Activated CD4-positive, alpha-beta T cell treated with anti-CD3 and anti-CD28 coated beads, Interleukin-2, amount 50 U/mL, for 48 hours (primary cell): ENCODE data around the gene CACNA2D2.

Experiments used
- DNase-seq, 2 experiments: peaks; one replicate each; pipeline ENCODE4 v3.0.0-alpha.2; 2020

Gene CACNA2D2

DNA sequence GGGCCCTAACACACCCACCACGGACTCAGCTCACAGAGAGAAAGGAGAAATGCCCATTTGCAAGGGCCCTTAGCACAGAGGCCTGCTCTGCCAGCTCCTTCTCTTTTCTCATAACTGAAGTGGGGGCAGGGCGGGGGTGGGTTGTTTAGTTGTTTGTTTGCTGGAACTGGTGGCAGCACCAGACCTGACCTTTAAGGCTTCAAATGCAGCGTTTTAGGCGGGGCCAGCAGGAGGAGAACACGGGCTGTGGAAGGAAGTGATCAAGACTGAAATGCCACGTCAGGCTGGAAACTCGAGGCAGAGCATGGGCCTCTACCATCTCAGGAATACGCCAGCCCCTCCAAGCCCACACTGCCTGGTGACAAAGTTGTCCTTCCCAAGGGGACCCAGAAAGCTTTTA, 9.3 kb downstream of the CACNA2D2 start:
- DNase-seq = no peak

DNA sequence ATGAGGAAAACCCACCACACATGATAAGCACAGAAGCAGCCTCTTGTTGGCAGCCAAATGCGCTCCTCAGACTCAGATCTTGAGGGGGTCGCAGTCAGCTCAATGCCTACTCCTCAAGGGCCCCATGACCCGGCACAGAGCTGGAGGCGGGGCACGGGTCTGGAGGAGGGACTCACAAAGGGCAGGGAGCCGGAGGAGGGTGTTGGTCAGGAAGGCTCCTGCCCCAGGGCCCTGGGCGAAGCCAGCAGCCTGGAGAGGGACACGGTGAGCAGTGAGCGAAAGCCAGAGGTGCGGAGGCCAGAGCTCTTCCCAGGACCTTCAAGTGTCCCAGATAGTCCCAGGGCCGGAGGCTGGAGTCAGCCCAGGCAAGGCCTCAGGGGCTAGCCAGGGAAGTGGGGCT, 9.8 kb downstream of the CACNA2D2 start:
- no peak for DNase-seq

DNA sequence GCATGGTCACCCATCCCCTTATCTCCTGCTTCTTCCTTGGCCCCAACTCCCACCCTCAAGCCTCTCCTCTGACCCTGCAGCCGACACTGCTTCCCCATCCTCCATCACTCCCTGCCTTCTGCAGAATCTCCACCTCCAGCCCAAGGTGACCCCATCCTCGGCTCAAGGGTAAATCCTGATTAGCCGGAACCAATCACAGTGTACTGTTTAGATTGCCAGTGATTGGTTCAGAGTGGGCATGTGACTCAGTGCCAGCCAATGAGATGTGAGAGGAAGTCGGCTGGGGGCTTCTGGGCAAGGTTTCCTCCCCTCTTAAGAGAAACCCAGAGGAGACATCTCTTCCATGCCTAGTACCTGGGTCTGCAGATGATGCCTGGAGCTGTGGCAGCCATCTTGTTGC, 10.3 kb downstream of the CACNA2D2 start:
- DNase-seq = no peak

DNA sequence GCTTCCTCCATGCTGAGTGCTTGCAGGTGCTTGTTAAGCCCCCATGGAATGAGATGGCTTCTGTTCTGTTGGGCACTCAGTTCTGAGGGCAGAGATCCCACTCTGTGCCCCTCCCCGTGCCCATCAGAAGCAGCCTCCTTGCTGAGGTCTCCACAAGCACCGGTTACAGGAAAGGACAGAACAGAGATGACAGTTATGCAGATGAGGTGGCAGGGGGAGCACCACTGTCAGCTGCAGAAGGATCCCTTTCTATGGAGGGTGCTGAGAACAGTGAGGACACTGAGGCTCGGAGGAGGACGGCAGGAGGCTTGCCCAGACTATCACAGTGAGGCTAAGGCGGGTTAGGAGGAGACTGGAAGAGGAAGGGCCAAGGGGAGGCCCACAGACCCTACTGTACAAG, 12.4 kb downstream of the CACNA2D2 start:
- DNase-seq = no peak

DNA sequence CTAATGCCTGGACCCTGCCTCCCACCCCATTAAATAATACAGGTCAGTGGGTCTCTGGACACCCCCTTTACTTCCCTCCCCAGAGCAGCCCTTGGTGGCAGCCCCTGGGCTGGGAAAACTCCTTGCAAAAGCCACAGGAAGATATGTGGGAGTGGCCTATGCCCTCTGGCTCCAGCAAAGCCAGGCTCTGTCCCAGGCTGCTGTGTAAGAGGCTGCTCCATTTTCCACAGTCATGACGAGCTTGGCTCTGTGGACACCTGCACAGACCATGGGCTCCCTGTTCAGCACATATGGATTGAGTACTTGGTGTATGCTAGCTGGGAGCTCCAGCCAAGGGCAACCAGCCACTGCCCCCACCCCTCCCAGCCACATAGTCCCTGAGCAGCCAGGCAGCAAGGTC, 13.0 kb downstream of the CACNA2D2 start:
- DNase-seq = no peak

DNA sequence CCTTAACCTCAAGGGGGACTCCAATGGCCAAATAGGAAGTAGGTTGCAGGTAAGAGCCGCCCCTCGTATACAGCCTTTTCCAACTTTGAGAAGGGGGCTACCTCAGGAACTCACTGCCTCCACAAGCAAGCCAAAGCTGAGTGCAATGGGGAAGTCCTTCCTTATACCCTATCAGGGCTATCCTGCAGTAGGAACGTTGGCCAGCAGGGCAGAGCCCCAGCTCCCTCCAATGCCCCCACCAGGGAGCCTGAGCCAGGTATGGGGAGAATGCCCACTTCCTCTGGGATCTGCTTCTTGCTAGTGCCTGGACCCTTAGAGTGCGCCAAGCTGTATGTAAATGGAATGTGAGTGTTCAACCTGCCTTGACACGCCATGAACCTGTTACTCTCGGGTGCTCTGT, 16.3 kb downstream of the CACNA2D2 start:
- DNase-seq = no peak

DNA sequence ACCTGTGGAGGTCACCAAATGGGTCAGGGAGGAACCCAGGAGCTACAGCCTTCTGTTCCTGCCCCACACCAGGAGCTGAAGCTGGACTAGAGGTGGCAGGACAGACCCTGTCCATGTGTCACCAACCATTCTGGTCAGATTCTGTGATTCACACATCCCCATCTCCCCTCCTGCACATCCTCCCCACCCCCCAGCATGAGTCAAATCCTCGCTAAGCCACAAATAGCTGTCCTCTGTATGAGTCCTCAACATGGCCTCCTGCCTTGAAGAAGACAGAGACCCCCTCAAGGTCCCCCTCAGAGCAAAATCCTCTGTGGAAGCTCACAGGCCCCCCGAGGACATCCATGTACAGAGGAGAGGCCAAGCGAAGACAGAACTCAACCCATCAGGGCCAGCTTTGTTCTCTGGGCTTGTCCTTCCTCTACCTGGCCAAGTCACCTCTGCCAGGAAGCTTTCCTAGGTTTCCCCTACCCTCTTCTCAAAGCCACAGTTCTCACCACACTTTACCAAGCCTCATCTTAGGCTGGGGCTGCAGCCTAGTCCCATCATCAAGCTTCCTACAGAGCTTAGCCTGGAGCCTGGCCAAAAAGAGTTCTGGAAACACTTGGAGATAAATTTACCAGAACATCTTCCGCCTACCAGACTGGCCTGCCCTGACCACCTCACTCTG, 17.1 kb downstream of the CACNA2D2 start:
- no peak for DNase-seq

DNA sequence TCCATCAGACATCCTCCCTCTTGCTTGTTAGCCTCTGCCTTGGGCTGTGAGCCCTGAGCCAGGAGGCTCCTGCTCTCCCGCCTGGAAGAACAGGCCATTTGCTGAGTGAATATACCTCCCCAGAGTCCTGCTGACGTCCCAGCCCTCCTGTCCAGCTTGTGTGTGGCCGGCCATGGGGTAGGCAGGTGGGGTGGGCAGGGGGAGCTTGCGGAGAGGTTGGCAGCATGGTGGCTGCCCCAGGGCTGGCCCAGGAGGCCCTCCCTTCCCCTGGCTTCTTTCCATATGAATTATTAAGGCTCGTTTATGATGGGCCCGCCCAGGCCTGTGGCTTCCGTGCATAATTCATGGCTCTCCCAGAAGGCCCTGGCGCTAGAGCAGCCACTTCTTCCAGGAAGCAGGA, 18.7 kb downstream of the CACNA2D2 start:
- DNase-seq = no peak

DNA sequence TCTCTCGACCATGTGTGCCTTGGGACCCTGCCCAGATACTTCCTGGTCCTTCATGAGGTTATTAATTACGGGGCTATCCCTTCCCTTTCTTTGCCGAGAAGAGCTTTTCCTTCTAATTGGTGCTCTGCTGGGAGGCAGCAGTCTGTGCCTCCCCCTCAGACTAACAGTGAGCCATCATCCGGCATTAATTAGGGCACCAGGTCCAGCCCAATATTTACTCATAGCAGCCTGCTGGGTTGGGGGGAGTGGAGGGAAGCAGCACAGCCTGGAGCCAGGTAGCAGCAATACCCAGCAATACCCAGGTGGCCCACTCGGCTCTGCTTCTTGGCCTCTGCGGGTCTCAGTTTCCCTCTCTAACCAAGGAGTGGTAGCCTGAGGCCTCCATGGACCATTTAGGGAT, 20.1 kb downstream of the CACNA2D2 start:
- no peak for DNase-seq

DNA sequence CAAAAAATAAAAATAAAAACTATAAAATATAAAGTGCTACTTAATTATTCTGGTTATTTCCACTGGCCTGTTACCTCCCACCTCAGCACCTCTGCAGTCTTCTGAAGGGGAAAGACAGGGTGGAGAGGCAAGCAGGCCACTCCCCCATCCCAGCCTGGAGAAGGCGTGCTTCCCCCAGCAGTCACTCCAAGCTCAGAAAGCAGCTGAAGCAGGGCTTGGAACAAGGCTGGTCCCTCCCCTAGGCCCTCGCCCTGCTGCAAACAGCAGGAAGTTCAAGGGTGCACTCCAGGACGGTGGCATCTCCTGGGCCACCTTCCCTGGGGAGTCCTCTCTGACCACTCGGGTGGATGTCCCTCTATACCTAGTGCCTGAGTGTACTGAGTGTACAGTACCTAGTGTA, 21.4 kb downstream of the CACNA2D2 start:
- no peak for DNase-seq

DNA sequence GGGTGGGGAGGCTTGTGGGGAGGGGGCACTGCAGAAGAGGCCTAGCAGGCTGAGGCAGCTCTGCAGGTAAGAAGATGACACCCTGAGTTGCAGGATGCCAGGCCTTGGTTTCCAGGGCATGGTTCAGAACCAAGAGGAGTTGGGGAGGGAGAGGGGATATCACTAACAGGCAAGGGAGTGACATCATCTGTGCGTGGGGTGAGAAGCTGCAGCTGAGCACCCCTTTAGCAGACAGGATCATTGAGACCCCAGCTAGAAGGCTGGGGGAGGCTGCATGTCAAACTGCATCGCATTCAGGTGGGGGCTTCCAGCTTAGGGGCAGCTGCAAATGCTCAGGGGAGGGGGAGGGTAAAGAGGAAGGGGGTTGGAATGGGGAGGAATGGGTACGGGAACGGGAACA, 23.0 kb downstream of the CACNA2D2 start:
- no peak for DNase-seq

DNA sequence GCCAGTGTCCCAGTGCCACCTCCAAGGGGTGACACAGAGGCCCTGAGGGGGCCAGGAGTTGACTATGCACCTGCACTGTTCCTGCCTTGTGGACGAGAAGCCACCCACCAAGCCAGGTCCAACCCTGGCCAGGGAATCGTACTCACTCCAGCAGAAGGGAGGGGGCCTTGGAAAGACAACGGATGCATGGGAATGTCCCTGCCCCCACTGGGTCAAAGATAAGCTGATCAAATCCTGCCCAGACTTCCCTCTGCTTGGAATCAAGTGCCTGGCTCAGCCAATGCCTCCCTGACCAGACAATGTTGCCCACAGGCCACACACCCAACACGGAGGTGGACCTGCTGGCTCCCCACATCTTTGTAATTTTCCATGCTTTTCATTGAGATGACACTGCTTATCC, 23.9 kb downstream of the CACNA2D2 start:
- no peak for DNase-seq

DNA sequence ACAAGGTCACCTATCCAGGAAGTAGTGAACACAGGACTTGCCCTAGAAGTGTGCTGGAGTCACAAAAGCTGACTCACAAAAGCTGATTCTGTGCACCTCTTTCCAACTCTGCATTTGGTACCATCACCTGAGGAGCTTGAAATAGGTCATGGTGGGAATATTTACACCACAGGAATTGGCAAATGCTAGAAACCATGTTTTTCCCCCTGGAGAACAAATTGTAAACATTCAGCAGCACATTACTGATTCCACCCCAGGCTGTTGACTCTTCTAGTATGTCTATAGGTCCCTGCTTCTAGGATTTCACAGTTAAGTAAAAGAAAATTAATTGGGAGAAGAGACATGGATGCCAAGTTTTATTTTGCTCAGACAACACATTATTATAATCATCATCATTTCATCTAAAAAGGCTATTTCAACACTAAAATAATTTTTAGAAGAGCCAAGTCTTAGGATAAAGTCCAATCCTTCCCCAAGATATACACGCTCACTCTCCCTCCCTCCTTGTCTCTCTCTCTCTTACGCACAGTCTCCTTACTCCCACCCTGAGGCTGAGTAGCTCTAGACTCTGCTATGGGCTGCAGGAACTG, 24.7 kb downstream of the CACNA2D2 start:
- DNase-seq = no peak

DNA sequence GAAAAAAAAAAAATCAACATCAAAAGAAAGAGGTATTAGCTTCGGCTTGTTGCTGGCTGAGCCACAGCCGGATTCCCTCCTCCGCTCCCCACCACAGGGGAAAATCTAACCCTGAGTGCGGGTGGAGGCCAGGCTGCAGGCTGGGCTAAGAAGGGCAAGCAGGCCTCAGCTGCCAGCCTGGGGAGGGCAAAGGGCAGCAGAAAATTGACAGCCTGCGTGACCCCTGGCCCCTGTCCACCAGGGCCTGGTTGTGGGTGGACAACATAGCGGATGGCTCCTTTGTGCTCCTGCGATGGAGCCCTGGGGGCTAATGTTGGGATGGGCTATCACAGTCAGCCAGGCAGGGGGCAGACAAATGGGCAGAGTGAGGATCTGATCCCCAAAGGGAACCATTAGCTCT, 25.4 kb downstream of the CACNA2D2 start:
- DNase-seq = no peak

DNA sequence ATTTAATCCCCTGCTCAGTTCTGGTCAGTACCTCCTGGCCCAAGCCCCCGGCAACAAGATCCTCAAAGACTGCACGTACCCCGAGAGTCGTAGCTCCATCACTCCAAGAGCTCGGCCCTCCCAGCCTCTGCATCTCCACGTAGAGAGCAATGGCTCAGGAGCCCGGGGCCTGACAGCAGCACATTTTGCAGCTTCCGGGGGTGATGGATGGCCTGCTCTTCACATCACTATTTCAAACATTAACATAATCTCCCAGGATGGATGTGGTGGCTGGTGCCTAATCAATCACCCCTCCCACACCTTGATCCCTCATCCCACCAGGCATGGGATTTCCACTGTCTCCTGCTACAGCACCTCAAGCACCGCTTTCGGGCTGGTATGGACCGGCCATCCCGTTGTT, 28.1 kb downstream of the CACNA2D2 start:
- DNase-seq = no peak

DNA sequence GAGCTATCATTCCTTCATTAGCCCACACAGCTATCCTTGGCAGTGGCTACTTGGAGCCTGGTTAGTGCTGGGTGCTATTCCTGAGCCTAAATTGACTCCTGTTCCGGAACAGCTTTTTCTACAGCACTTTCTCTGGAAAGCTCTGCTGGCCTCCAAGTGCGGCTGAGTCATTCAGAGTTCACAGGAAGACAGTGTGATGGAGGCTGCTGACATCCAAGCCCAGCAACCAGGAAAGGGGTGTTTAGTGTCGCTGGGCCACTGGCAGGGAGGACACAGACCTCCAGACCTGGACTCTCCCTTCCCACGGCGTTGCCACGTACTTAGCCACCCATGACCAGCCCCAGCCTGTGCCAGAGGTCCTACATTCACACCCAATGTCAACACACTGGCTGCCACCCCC, 28.7 kb downstream of the CACNA2D2 start:
- no peak for DNase-seq

DNA sequence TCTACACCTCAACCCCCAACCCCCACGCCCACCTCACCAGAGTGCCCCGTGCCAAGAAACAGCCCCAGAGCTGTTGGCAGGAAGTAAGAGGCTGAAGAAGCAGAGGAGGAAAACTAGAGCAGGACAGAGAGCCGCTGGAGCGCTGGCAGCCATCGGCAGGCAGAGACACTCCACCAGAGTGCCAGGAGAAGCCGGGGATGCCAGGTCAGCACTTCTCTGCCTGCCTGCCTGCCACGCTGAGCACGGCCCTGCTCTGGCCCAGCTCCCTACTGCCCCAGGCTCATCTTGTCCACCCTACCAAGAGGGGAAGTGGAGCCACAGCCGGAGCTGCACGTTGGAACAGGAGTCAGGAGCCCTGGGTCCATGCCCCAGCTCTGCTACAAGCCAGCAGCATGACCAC, 29.7 kb downstream of the CACNA2D2 start:
- no peak for DNase-seq

DNA sequence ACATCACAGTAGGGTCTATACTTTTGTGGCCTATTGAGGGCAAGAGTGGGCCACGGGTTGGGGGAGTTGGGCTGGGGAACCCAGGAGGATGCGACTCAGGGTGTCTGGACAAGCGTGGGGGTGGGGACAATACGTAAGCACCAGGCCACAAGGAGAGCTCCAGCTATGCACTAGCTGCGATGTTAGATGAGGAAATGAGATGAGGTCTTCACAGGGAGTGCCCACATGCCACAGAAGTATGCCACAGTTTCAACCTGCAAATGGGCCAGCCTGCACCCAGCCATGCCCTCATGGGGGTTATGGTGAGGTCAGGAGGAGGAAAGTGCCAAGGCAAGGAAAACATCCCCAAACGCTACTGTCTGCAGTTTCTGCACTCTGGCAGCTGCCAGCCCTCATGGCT, 30.5 kb downstream of the CACNA2D2 start:
- DNase-seq = no peak

DNA sequence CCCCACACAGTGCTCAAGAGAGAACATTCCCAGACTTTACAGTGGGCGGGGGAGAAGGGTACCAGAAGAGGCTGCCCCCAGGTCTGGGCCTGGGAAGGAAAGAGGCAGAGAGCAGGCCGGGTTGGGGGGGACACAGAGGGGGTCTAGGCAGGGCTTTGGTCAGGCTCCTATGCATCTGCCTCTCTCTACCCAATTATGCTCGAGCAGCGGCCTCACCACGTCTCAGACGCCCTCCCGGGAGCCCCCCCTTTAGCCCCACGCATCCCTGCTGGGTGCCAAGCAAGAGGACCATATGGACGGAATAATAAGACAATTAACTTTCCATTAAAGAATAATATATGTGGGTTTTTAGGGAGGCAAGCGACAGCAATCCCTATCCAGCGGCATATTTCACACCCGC, 32.8 kb downstream of the CACNA2D2 start:
- no peak for DNase-seq

DNA sequence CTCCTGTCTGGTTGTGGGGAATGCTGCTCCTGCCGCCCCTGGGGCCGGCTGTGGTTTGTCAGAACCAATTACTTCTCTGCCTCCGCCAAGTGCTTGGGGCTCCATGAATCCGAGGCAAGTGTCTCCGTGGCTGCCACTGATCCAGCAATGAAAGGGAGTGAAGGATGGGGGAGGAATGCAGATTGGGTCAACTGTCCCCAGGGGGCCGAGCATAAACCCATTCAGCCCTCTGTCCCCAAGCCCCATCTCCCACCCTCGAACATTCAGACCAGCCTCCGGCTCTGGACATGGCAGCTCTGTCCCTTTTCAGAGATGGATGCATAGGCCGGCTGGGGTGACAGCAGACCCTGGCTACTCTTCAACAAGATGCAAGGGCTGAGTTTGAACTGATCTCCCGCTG, 35.5 kb downstream of the CACNA2D2 start:
- DNase-seq = no peak

DNA sequence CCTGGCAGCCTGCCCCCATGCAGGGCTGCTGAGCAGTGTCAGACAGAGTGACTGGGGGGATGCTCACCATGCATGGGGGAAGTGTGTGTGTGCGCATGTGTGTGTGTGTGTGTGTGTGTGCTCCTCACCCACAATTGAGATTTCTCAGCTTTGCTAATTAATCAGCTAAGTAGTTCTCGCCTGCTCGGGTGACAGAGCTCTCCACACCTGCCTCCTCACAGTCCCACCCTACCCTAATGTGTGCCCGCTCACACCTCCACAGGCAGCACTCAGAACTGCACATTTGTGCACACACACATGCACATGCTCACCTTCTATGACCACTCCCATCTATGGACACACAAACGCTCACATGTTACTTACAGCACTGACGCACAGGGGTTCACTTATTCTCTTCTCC, 37.3 kb downstream of the CACNA2D2 start:
- no peak for DNase-seq

DNA sequence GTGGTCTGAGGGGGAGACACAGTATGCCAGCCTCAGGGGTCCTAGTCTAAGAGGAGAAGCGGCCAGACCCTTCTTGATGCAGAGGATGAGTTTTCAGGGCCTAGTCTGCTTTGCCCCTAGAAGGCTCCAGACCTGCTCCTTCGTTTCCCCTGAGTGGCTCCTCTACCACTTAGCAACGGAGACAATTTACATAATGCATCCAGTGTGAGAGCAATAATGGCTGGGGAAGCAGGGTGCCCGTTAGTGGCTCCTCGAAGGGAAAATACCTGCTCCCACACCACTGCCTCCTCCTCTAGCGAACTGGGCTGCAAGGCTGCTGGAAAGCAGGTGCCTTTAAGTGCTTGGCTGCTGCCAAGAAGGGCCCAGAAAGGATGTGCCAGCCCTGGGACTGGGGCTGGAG, 38.9 kb downstream of the CACNA2D2 start:
- DNase-seq = no peak

DNA sequence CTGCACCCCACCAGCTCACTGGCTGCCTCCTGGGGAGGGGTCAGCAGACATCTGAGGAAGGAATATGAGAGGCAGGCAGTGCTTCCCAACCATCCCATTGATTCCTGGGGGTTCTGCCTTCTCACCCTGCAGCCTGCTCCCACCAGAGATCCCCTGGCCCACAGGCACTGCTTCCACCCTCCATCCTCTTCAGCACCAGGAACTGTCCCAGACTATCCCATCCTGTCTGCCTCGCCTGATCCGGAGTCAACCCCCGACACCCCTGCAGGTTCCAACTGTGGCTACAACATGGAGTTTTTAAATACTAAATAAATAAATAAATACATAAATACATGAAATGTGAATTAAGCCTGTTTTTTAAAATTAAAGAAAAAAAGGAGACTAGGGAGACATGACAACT, 43.6 kb downstream of the CACNA2D2 start:
- DNase-seq = no peak

DNA sequence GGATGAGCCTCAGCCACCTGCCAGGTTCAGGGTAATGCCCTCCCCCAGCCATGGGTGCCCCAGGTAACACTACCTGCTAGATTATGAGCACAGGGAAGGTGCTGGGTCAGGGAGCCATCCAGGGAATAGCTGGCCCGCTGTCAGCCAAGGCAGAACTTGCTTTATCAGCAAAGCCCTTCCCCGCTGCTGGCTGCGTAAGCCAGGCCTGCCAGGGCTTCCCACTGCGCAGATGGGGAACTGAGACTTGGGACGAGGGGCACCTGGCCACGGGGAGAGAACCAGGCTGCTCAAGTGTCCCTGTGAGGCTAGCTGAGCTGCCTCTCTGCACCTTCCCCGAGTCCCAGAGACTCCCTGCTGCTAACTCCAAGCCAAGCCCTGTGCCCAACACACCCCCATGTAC, 45.4 kb downstream of the CACNA2D2 start:
- DNase-seq = no peak
